GM19035 (cell line): ENCODE data around the gene NHLRC4.

Source experiments
- ATAC-seq: cut with Tn5 transposase; IDR thresholded peaks from one replicate; pipeline ENCODE4 v1.9.1; 2021; ENCODE audit not compliant: unreplicated experiment

NHLRC4 gene

GRCh38 chr16:565419-566330 lies 1.1 kb upstream of the NHLRC4 start:
- no peak for ATAC-seq

GRCh38 chr16:567373-568256 lies 810 bp downstream of the NHLRC4 start:
- ATAC-seq: no peak

DNA sequence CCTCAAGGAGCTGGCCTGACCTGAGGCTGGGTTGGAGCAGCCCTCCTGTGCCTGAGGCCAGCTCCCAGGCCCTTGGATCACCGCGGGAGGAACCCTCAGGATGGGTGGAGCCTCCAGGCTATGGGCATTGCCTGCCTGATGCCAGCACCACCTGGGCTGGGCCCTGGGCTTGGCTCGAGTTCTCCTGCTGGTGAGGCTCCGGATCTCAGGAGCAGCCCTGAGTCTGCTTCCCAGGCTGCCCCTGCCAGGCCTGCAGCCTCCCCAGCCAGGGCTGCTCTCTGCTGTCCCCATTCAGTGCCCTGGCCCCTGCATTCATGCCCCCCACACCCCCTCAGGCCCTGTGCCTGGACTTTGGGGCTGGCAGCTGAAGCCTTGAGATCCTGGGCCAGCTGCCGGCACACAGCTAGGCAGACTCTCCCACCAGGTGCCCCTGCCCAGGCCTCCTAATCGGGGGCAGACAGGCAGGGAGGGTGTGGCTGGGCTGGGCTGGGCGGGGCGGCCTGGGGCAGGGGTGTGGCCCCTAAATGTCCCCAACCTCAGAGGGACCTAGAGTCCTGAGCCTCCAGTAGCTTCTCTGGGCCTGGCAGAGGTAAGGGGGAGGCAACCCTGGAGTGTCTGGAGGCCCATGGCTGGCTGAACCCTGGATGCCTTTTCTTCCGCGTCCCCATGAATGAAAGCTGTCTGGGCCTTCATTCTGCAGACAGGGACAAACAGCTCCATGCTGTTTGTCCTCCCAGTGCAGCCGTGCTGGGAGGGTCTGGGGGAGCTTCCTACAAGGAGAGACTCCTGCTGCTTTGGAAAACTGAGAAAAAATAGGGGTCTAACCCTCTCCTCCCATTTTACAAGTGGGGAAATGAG lies 1.8 kb downstream of the NHLRC4 start:
- ATAC-seq: no peak

DNA sequence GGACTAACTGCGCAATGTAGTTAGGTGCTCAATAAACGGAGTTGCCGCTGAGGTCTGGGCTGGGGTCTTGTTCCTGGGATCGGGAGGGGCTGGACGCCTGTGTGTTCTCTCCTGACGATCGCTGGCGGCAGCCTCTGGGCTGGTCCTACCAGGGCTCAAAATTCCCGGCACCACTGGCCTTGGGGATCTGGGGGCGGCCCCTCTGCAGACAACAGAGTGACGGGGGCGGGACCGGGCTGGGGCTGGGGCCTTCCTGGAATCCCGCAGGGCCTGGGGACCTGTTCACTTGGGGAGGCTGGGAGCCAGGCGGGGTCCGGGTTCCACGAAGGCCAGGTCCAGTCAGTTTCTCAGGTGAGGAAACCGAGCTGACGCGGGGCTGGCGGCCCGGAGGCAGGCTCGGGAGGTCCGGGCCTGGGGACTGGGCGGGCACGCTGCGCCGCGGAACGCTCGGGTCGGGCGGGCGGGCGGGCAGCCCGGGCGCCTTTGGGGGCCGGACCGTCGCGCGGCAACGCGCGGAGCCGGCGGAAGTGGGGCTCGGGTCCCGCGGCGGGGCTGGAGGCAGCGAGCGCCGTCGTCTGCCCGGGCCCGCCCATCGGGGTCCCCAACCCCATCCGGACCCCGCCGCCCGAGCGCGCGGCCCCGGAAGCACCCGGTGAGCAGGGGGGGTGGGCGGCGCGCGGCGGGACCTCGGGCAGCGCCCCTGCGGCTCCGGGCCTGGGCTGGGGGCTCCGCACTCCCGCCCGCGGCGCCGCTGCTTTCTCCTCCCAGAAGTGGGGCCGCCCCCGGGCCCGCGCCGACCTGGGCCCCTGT lies 2.8 kb downstream of the NHLRC4 start, which contains the start of gene PIGQ:
Gene PIGQ (plus strand): TSS at position 524 of the 810 bp plus-strand sequence. CDS start 4,107 bp downstream, outside the sequence.
- ATAC-seq: no peak

GRCh38 chr16:572865-573650 lies 6.3 kb downstream of the NHLRC4 start:
- no peak for ATAC-seq

GRCh38 chr16:574021-574760 lies 7.4 kb downstream of the NHLRC4 start:
- ATAC-seq: no peak

DNA sequence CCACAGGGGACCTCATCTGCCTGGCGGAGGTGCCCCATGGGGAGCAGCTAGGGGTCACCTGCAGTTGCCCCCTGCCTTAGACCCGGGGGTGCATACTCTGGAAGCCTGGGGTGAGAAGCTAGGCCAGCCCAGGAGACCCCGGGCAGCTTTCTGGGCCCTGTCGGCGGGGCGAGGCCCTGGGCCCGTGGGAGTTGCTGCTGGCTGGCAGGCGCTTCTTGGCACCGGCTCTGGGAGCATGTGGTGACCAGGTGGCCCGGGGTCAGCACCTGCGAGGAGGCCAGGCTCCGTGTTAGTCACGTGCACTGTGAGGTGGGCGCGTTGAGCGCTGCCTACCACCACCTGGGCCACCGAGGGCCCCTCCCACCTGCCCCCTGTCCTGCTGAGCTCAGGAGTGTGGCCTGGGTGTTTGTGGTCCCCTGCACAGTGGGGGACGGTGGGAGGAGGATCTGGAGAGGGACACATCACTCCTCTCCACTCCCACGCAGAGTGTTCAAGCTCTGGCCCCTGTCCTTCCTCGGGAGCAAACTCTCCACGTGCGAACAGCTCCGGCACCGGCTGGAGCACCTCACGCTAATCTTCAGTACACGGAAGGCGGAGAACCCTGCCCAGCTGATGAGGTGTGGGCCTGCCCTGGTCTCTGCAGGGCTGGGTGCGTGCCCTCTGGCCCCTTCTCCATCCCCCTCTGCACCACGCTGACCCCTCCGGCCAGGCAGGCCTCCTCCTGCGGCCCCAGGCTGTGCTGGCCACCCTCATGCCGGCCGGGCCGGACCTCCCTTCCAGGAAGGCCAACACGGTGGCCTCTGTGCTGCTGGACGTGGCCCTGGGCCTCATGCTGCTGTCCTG lies 8.8 kb downstream of the NHLRC4 start:
- no peak for ATAC-seq

DNA sequence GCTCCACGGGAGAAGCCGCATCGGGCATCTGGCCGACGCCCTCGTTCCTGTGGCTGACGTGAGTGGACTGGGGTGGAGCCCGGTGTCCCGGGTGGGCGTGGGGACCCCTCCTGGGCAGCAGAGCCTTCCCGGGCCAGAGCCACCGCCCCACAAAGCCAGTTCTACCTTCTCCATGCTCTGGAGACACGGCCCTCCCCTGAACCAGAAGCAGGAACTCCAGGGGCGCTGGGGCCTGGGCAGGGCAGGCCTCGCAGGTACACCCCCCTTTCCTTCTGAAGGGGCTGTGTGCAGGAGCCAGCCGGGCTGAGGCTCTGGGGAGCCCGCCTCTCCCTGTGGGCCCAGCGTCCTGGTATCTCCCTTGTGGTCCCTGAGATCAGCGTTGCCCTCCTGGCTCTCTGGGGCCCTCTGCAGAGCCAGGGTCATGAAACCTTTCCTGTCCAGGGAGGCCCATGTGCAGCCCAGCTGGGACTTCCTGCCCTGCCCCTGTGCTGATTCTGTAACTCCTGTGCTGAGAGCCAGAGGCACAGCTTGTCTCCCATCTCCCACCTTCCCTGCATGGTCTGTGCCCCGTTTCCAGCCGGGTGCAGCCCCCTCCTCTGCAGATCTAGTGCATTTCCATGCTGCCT lies 9.5 kb downstream of the NHLRC4 start:
- ATAC-seq: no peak

DNA sequence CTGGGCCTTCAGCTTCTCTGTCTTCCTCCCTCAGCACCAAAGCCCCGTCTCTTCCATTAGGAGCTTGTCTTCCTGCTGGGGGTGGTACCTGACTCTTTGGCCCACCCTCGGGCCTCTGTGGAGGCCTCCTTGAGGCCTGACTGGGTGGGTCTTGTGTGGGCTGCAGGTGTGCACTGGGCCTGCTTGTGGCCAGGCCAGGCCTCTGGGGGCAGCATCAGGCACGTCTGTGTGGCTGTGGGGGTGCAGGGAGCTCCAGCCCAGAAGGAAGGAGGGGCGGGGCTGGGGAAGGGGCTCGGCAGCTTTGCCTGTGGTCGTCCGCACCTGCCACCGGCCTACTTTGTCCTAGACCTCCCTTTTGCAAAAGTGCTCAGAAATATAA lies 10.0 kb downstream of the NHLRC4 start:
- no peak for ATAC-seq

DNA sequence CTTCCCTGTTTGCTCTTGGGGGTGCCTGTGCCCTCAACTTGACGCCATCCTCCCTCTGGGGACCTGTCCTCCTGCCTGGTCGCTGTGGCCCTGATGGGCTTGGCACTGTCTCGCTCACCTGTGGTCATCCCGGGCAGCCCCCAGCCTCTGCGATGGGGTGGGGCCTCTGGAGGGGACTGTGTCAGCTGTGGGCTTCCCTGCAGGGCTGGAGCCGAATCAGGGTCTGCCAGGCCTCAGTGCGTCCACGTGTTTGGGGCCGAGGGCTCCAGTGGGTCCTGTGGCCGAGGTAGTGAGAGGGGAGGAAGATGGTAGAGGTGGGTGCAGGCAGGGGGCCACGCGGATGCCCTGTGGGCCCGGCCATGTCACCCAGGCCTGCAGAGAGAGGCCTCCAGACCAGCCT lies 11.0 kb downstream of the NHLRC4 start:
- no peak for ATAC-seq

- ATAC-seq: no peak
Measured at GRCh38 chr16:578232-578869, 11.5 kb downstream of the NHLRC4 start.

- ATAC-seq: no peak
Measured at GRCh38 chr16:578870-579405, 12.1 kb downstream of the NHLRC4 start.

GRCh38 chr16:580141-580945 lies 13.5 kb downstream of the NHLRC4 start:
- no peak for ATAC-seq

DNA sequence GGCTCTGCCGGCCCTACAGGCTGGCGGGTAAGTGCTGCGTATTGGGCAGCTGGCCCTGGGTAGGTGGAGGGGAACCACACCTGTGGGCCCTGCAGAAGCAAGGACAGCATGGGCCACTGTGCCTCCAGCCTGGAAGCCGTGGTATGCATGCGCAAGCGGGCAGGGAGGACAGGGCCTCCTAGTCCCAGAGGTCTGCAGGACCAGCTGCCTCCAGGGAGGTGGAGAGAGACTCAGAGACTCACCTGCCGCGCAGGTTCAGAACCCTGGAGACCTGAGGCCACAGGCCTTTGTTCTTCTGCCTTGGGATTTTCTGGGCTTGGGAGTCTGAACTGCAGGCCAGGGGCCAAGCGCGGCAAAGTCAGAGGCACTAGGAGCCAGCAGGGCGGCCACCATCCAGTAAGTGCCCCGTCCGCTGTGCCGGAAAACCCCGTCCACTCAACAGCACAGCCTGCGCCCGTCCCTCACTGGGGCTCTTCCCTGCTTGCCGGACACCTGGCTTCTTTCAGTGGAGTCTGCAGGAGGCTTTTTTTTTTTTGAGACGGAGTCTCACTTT lies 14.2 kb downstream of the NHLRC4 start:
- ATAC-seq: no peak

GRCh38 chr16:582218-582613 lies 15.4 kb downstream of the NHLRC4 start:
- no peak for ATAC-seq
